CD4-positive, alpha-beta T cell treated with Interleukin-6 for 4 hours (primary cell): Measurements from ENCODE around the gene ADAMTS2.

Experiments
- DNase-seq: peaks from one replicate; pipeline ENCODE4 v3.0.0-alpha.2; 2020; ENCODE audit warnings: mixed read lengths

ADAMTS2 gene

GRCh38 chr5:179171251-179171815 lies 173.9 kb downstream of the ADAMTS2 start:
- DNase-seq, result no peak

- no peak for DNase-seq
These were observed 174.7 kb downstream of the ADAMTS2 start for GRCh38 chr5:179170606-179171005.

- no peak for DNase-seq
These were observed 175.4 kb downstream of the ADAMTS2 start for GRCh38 chr5:179169836-179170235.

- DNase-seq, result no peak
These were observed 176.6 kb downstream of the ADAMTS2 start for GRCh38 chr5:179168664-179169063.

- DNase-seq, result no peak
These were observed 177.3 kb downstream of the ADAMTS2 start for GRCh38 chr5:179167871-179168451.

GRCh38 chr5:179166886-179167841 lies 178.1 kb downstream of the ADAMTS2 start:
- peak; percentile 65 for DNase-seq

- no peak for DNase-seq
These were observed 178.9 kb downstream of the ADAMTS2 start for GRCh38 chr5:179166171-179166885.

GRCh38 chr5:179165421-179166170 lies 179.7 kb downstream of the ADAMTS2 start:
- DNase-seq, result no peak

GRCh38 chr5:179164331-179165311 lies 180.6 kb downstream of the ADAMTS2 start:
- no peak for DNase-seq

- no peak for DNase-seq
These were observed 181.8 kb downstream of the ADAMTS2 start for GRCh38 chr5:179163236-179164155.

- no peak for DNase-seq
These were observed 182.7 kb downstream of the ADAMTS2 start for GRCh38 chr5:179162351-179163235.

GRCh38 chr5:179161901-179162300 lies 183.4 kb downstream of the ADAMTS2 start:
- no peak for DNase-seq

- no peak for DNase-seq
These were observed 184.7 kb downstream of the ADAMTS2 start for GRCh38 chr5:179160584-179160983.

GRCh38 chr5:179158556-179158955 lies 186.7 kb downstream of the ADAMTS2 start:
- DNase-seq, result no peak

GRCh38 chr5:179154991-179155955 lies 190.0 kb downstream of the ADAMTS2 start:
- DNase-seq, result no peak

- no peak for DNase-seq
These were observed 190.8 kb downstream of the ADAMTS2 start for GRCh38 chr5:179154346-179154990.

- no peak for DNase-seq
These were observed 191.3 kb downstream of the ADAMTS2 start for GRCh38 chr5:179153921-179154345.
